K562 (cell line): ENCODE measurements around the gene PARD3. TPM values are rescaled to one million over a fixed set of nuclear protein-coding genes. Genes with fewer than 3 reads are reported as not detected.

Source experiments
- ATAC-seq: fragments of 200-7000 bp; cut with Tn5 transposase; 3 replicates; pipeline ENCODE4 v1.9.1; 2020; ENCODE audit warnings: moderate library complexity
- BruUV-seq: library from RNA; stranded (reverse); fragments of 400-500 nt; replicated peaks from 2 replicates; lab custom pipeline; 2021; lab: Mats Ljungman, UMichigan
- CTCF ChIA-PET: fragments of 300-600 bp; formaldehyde crosslinking; extraction: SDS; loops from one replicate; lab custom pipeline; 2021; ENCODE audit warnings: low intra/inter-chr PET ratio; lab: Yijun Ruan, JAX
- POLR2A ChIA-PET: fragments of 300-600, 350-650 bp; sonication (Branson Sonifier 250); formaldehyde crosslinking; extraction: SDS; loops from one replicate; lab custom pipeline; 2021; ENCODE audit warnings: antibody characterized with exemption, inconsistent platforms; lab: Yijun Ruan, JAX
- DNase-seq, 4 experiments: peaks; one replicate each; pipeline versions ENCODE4 v3.0.0 to v3.0.0-alpha.2; 2011 to 2018; ENCODE audit warnings: low spot score in 3 of 4, mixed read lengths in 3 of 4; ENCODE audit errors: extremely low read depth in 1 of 4
- FAIRE-seq: peaks from 2 replicates; lab custom pipeline; 2011; peaks lifted over from hg19 to GRCh38; lab: Jason Lieb, UNC
- H2AFZ ChIP-seq: 2 replicates; pipeline ENCODE4 v1.6.0; 2011; ENCODE audit warnings: low read depth, low read length, control low read depth, inconsistent platforms
- H3K27ac ChIP-seq: fragments of 200-600 bp; 3 replicates; pipeline ENCODE4 v1.8.0; 2011; ENCODE audit warnings: low read depth, mild to moderate bottlenecking, control low read depth, inconsistent platforms, low read length, moderate library complexity, mixed read lengths; ENCODE audit errors: extremely low read depth
- H3K27me3 ChIP-seq, 2 experiments: fragments of 300-600 bp in 1 of 2; 2 replicates in 1 of 2; 3 replicates in 1 of 2; pipeline versions ENCODE4 v1.6.0 to v1.8.0; 2011; ENCODE audit warnings: inconsistent platforms in 2 of 2, low read length in 2 of 2, mild to moderate bottlenecking in 1 of 2, mixed read lengths in 1 of 2, moderate library complexity in 1 of 2; ENCODE audit not compliant: control insufficient read depth in 2 of 2, insufficient read depth in 2 of 2
- H3K36me3 ChIP-seq: fragments of 300-600 bp; 3 replicates; pipeline ENCODE4 v1.8.0; 2011; ENCODE audit warnings: mild to moderate bottlenecking, low read length, inconsistent platforms; ENCODE audit not compliant: control insufficient read depth, insufficient read depth
- H3K4me1 ChIP-seq, 2 experiments: fragments of 200-600 bp in 1 of 2; replicated peaks in 1 of 2; 2 replicates in 1 of 2; 3 replicates in 1 of 2; pipeline versions ENCODE4 v1.5.1 to v1.8.0; 2011; ENCODE audit warnings: inconsistent platforms in 2 of 2, low read length in 2 of 2, mild to moderate bottlenecking in 1 of 2, mixed read lengths in 1 of 2, moderate library complexity in 1 of 2; ENCODE audit not compliant: control insufficient read depth in 2 of 2, insufficient read depth in 2 of 2
- H3K4me2 ChIP-seq: 2 replicates; pipeline ENCODE4 v1.6.1; 2011; ENCODE audit warnings: low read length, control low read depth, inconsistent platforms, mixed read lengths; ENCODE audit not compliant: insufficient read depth
- H3K4me3 ChIP-seq: fragments of 200-600 bp; sonication (generic), shearing (Covaris generic); 2 replicates; pipeline ENCODE4 v1.5.1; 2016; ENCODE audit warnings: control low read depth, inconsistent platforms
- H3K79me2 ChIP-seq: fragments of 200-600 bp; 3 replicates; pipeline ENCODE4 v1.8.0; 2011; ENCODE audit warnings: low read length, inconsistent platforms; ENCODE audit not compliant: control insufficient read depth, insufficient read depth
- H3K9ac ChIP-seq, 2 experiments: 2 replicates each; pipeline versions ENCODE4 v1.6.0 to v1.6.1; 2011; ENCODE audit warnings: low read depth in 2 of 2, low read length in 2 of 2, control low read depth in 1 of 2, inconsistent platforms in 1 of 2, mild to moderate bottlenecking in 1 of 2, mixed read lengths in 1 of 2; ENCODE audit not compliant: insufficient read depth in 1 of 2
- H3K9me1 ChIP-seq: one replicate; pipeline ENCODE4 v1.6.0; 2011; ENCODE audit warnings: inconsistent platforms, mild to moderate bottlenecking, low read length, moderate library complexity; ENCODE audit not compliant: control insufficient read depth, insufficient read depth
- H3K9me3 ChIP-seq: replicated peaks from 2 replicates; pipeline ENCODE4 v1.5.1; 2011; ENCODE audit warnings: low read depth, low read length, inconsistent platforms; ENCODE audit not compliant: control insufficient read depth, insufficient read depth
- H4K20me1 ChIP-seq: replicated peaks from 2 replicates; pipeline ENCODE4 v1.6.1; 2011; ENCODE audit warnings: low read length, inconsistent platforms, mixed read lengths; ENCODE audit not compliant: control insufficient read depth, insufficient read depth
- IRF2 ChIP-seq: sonication (generic); formaldehyde crosslinking; IDR thresholded peaks from 2 replicates; pipeline ENCODE4 v1.8.1; 2022; ENCODE audit warnings: mild to moderate bottlenecking, missing genetic modification reagents
- KDM4B ChIP-seq, 2 experiments: fragments of 450-650 bp in 1 of 2; sonication (generic) in 1 of 2; IDR thresholded peaks; 2 replicates each; pipeline ENCODE4 v1.6.1; 2016 to 2017; ENCODE audit warnings: borderline replicate concordance in 2 of 2, antibody characterized with exemption in 1 of 2, low read depth in 1 of 2, mild to moderate bottlenecking in 1 of 2
- KLF1 ChIP-seq: fragments of 450-650 bp; IDR thresholded peaks from 2 replicates; pipeline ENCODE4 v1.6.1; 2016; ENCODE audit warnings: missing genetic modification characterization, missing compliant biosample characterization
- KLF13 ChIP-seq: fragments of 450-650 bp; IDR thresholded peaks from 2 replicates; pipeline ENCODE4 v1.6.1; 2016; ENCODE audit warnings: missing genetic modification characterization, low read depth, mild to moderate bottlenecking, missing compliant biosample characterization, moderate library complexity, borderline replicate concordance
- KLF16 ChIP-seq: IDR thresholded peaks from 2 replicates; pipeline ENCODE4 v1.6.1; 2016; ENCODE audit warnings: antibody characterized with exemption
- MECOM ChIP-seq: fragments of 250-450 bp; sonication (Bioruptor Pico); IDR thresholded peaks from 2 replicates; pipeline ENCODE4 v1.8.0; 2022; ENCODE audit warnings: inconsistent platforms
- NR3C1 ChIP-seq: sonication (generic); formaldehyde crosslinking; IDR thresholded peaks from 2 replicates; pipeline ENCODE4 v1.8.1; 2022; ENCODE audit warnings: missing genetic modification reagents
- OTX1 ChIP-seq: fragments of 450-650 bp; formaldehyde crosslinking; IDR thresholded peaks from 2 replicates; pipeline ENCODE4 v1.4.0; 2022; ENCODE audit warnings: mild to moderate bottlenecking
- STAT5B ChIP-seq: fragments of 250-450 bp; sonication (Bioruptor Pico); IDR thresholded peaks from 2 replicates; pipeline ENCODE4 v1.8.0; 2021; ENCODE audit warnings: mild to moderate bottlenecking, inconsistent platforms
- TAL1 ChIP-seq: fragments of 450-650 bp; IDR thresholded peaks from 2 replicates; pipeline ENCODE4 v1.6.1; 2016; ENCODE audit warnings: mild to moderate bottlenecking
- TRIM24 ChIP-seq, 2 experiments: fragments of 450-650 bp; IDR thresholded peaks; 2 replicates each; pipeline ENCODE4 v1.6.1; 2016
- ZNF282 ChIP-seq: sonication (generic); formaldehyde crosslinking; IDR thresholded peaks from 2 replicates; pipeline ENCODE4 v1.8.1; 2023; ENCODE audit warnings: missing genetic modification reagents
- WGBS: fragments of 100-300 bp; shearing (Covaris generic); methylation state at CpG from one replicate; pipeline ENCODE4 v1.1.6; 2016; ENCODE audit warnings: low coverage, mixed read lengths; ENCODE audit not compliant: insufficient coverage; ENCODE audit errors: missing lambda C conversion rate; 5-methylcytosine and 5-hydroxymethylcytosine counted together
- in situ Hi-C: fragments of 300-500 bp; cut with MboI; formaldehyde crosslinking; loops from 4 replicates; pipeline ENCODE4 v1.15.0; 2018; ENCODE audit warnings: inconsistent platforms, mixed read lengths
- intact Hi-C: fragments of 100-400 bp; cut with micrococcal nuclease; formaldehyde crosslinking; loops from 2 replicates; pipeline ENCODE4 v1.14.2; 2022
- polyA plus RNA-seq, 8 experiments: library from polyadenylated mRNA; depleted of rRNA in 4 of 8; stranded (reverse) in 5 of 8; unstranded in 3 of 8; fragments of >200 nt; fragmentation: Nextera tagmentation in 2 of 8; fragmentation: Illumina TruSeq in 1 of 8; extraction: Ambion mirVana in 2 of 8; extraction: Trizol in 1 of 8; gene quantifications; 2 replicates each; pipeline versions ENCODE4 v1.2.1 to v1.2.3, GENCODE V29; 2011 to 2014; ENCODE audit warnings: inconsistent platforms in 1 of 8, missing spikeins in 1 of 8
- total RNA-seq, 7 experiments: library from RNA; depleted of rRNA in 6 of 7; stranded (reverse); fragments of >200 nt in 6 of 7; fragmentation: Illumina TruSeq in 2 of 7; extraction: Trizol in 2 of 7; gene quantifications; 2 replicates each; pipeline versions ENCODE4 v1.2.1 to v1.2.3, GENCODE V29; 2011 to 2021; ENCODE audit warnings: low replicate concordance in 1 of 7
- TF ChIP-seq, protein P1 (sequence below): fragments of 250-450 bp; sonication (Bioruptor Pico); IDR thresholded peaks from 2 replicates; pipeline ENCODE4 v1.8.0; 2022; ENCODE audit warnings: moderate library complexity, mild to moderate bottlenecking, inconsistent platforms
- TF ChIP-seq, protein P2 (sequence below), 2 experiments: fragments of 450-650 bp in 1 of 2; IDR thresholded peaks; 2 replicates each; pipeline ENCODE4 v1.6.1; 2011 to 2017; ENCODE audit warnings: low read depth in 2 of 2, antibody characterized with exemption in 1 of 2, borderline replicate concordance in 1 of 2, low read length in 1 of 2, mild to moderate bottlenecking in 1 of 2, mixed read lengths in 1 of 2; ENCODE audit not compliant: control insufficient read depth in 1 of 2
- TF ChIP-seq, protein P3 (sequence below): fragments of 150-350 bp; IDR thresholded peaks from 2 replicates; pipeline ENCODE4 v1.6.1; 2014; ENCODE audit warnings: low read depth, mild to moderate bottlenecking, low read length, borderline replicate concordance

The PARD3 gene
- total and polyA plus RNA-seq, 9 of the 15 experiments (the other 6 are each of a cell fraction or from before 2014, with no cell fraction given): 2.7 to 11.7 (median 7.7) TPM

DNA sequence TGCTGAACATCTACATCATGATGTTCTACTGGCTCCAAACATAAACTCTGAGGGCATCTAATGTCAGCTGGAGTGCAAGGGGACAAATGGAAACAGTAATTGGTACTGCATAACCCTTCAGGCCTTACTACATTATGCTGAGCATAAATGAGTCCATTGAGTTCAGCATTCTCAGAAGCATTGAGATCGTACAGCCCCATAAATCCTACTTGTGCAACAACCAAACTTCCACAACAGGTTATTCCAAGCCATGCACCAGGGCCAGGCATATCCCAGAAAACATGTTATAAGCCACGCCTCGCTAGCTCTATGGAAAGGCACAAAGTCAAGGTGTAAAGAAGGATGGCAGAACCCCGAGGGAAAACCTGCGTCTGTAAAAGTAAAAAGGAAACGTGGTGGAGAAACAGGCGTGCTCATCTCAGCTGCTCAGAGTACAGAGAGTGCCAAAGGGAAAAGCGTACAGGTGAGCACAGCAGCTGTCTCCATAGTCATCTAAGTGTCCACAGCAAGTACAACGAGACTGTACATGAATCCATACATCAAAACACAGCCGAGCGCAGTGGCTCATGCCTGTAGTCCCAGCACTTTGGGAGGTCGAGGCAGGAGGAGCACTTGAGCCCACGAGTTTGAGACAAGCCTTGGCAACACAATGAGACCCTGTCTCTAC is 124.6 kb downstream of the PARD3 start:
- Histone ChIP-seq H3K4me1 (no peaks in the 10 kb centered on the region), H3K9me1 (no peaks in the 10 kb centered on the region), H3K27ac (no peak overlapping the region), H4K20me1 (no peaks in the 10 kb centered on the region), H2AFZ (no peak overlapping the region), H3K36me3 (no peaks in the 10 kb centered on the region), H3K4me2 (no peak overlapping the region), H3K27me3 (no peaks in the 10 kb centered on the region), H3K9me3 (no peaks in the 10 kb centered on the region), H3K9ac (no peak overlapping the region), H3K4me3 (no peak overlapping the region), H3K79me2 (no peaks in the 10 kb centered on the region)
- 28% methylated on average over 13 of the region's 13 CpGs for WGBS
- ATAC-seq (no peak), DNase-seq (no peak), FAIRE-seq (no peak)
- in situ Hi-C loops: no loop called here
- intact Hi-C loops: no loop called here
- BruUV-seq: no TSS peak
- CTCF ChIA-PET: no interaction called here
- POLR2A ChIA-PET: interaction anchor here (0.7 kb wide), 1 partner anchor 536 kb away, joined by 3 read pairs; no protein-coding TSS in a partner anchor
- no peak for TF ChIP-seq MECOM (CRISPR knock-in tag)
- TF ChIP-seq OTX1 (CRISPR knock-in tag): no peak
- no peak for TF ChIP-seq TAL1
- TF ChIP-seq KDM4B (IDR thresholded peaks at IDR 0.05; ENCODE audit: borderline replicate concordance in 2 of 2, low read depth in 1 of 2): no peak
- TF ChIP-seq, protein P1, sequence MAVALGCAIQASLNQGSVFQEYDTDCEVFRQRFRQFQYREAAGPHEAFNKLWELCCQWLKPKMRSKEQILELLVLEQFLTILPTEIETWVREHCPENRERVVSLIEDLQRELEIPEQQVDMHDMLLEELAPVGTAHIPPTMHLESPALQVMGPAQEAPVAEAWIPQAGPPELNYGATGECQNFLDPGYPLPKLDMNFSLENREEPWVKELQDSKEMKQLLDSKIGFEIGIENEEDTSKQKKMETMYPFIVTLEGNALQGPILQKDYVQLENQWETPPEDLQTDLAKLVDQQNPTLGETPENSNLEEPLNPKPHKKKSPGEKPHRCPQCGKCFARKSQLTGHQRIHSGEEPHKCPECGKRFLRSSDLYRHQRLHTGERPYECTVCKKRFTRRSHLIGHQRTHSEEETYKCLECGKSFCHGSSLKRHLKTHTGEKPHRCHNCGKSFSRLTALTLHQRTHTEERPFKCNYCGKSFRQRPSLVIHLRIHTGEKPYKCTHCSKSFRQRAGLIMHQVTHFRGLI: no peak
- TF ChIP-seq, protein P2, sequence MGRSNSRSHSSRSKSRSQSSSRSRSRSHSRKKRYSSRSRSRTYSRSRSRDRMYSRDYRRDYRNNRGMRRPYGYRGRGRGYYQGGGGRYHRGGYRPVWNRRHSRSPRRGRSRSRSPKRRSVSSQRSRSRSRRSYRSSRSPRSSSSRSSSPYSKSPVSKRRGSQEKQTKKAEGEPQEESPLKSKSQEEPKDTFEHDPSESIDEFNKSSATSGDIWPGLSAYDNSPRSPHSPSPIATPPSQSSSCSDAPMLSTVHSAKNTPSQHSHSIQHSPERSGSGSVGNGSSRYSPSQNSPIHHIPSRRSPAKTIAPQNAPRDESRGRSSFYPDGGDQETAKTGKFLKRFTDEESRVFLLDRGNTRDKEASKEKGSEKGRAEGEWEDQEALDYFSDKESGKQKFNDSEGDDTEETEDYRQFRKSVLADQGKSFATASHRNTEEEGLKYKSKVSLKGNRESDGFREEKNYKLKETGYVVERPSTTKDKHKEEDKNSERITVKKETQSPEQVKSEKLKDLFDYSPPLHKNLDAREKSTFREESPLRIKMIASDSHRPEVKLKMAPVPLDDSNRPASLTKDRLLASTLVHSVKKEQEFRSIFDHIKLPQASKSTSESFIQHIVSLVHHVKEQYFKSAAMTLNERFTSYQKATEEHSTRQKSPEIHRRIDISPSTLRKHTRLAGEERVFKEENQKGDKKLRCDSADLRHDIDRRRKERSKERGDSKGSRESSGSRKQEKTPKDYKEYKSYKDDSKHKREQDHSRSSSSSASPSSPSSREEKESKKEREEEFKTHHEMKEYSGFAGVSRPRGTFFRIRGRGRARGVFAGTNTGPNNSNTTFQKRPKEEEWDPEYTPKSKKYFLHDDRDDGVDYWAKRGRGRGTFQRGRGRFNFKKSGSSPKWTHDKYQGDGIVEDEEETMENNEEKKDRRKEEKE (IDR thresholded peaks at IDR 0.05; ENCODE audit: borderline replicate concordance in 1 of 2, control insufficient read depth in 1 of 2, low read depth in 2 of 2, low read length in 1 of 2): no peak
- TF ChIP-seq KLF1 (tag): no peak
- no peak for TF ChIP-seq IRF2 (CRISPR knock-in tag)
- TF ChIP-seq KLF13 (tag): no peak
- no peak for TF ChIP-seq ZNF282 (CRISPR knock-in tag)
- no peak for TF ChIP-seq STAT5B (CRISPR knock-in tag)
- no peak for TF ChIP-seq KLF16
- no peak for TF ChIP-seq TRIM24 (IDR thresholded peaks at IDR 0.05)
- TF ChIP-seq NR3C1 (CRISPR knock-in tag): no peak
- TF ChIP-seq, protein P3, sequence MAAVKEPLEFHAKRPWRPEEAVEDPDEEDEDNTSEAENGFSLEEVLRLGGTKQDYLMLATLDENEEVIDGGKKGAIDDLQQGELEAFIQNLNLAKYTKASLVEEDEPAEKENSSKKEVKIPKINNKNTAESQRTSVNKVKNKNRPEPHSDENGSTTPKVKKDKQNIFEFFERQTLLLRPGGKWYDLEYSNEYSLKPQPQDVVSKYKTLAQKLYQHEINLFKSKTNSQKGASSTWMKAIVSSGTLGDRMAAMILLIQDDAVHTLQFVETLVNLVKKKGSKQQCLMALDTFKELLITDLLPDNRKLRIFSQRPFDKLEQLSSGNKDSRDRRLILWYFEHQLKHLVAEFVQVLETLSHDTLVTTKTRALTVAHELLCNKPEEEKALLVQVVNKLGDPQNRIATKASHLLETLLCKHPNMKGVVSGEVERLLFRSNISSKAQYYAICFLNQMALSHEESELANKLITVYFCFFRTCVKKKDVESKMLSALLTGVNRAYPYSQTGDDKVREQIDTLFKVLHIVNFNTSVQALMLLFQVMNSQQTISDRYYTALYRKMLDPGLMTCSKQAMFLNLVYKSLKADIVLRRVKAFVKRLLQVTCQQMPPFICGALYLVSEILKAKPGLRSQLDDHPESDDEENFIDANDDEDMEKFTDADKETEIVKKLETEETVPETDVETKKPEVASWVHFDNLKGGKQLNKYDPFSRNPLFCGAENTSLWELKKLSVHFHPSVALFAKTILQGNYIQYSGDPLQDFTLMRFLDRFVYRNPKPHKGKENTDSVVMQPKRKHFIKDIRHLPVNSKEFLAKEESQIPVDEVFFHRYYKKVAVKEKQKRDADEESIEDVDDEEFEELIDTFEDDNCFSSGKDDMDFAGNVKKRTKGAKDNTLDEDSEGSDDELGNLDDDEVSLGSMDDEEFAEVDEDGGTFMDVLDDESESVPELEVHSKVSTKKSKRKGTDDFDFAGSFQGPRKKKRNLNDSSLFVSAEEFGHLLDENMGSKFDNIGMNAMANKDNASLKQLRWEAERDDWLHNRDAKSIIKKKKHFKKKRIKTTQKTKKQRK: no peak
